NCI-H524 (cell line): ENCODE data around the gene RTN4IP1.
"Not testable (repeated sequence)": the region's sequence is repeated elsewhere in the genome, so short reads cannot be mapped to it uniquely, and the experiment has no call there.

Experiments used
- DNase-seq, 2 experiments: peaks; one replicate each; lab custom pipeline; 2025; lab: John Stamatoyannopoulos, UW

Gene RTN4IP1

GRCh38 chr6:106581468-106581867, 47.8 kb downstream of the RTN4IP1 start:
- no peak for DNase-seq

DNA sequence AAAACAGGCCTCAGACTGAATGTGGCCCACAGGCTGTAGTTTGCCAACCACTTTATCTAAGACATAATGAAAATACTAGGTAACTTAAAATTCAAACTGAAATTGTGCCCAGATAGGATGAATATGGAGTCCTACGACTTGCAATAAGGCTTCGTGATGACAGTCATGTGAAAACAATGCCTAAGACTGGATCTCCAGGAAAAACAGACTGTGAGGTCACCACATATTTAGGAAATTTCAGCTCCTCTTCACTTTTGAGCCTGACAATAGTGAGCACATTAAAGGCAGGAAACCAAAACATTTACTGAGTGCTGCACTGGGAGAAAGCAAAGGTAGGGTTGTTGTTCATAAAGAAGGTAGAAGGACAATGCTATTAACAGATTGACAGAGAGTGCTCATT, 50.0 kb downstream of the RTN4IP1 start:
- DNase-seq = no peak

- DNase-seq = no peak
Observed at GRCh38 chr6:106574741-106575458, 54.4 kb downstream of the RTN4IP1 start.

GRCh38 chr6:106572875-106573585, 56.3 kb downstream of the RTN4IP1 start:
- no peak for DNase-seq

GRCh38 chr6:106572436-106572835, 56.9 kb downstream of the RTN4IP1 start:
- DNase-seq = no peak

DNA sequence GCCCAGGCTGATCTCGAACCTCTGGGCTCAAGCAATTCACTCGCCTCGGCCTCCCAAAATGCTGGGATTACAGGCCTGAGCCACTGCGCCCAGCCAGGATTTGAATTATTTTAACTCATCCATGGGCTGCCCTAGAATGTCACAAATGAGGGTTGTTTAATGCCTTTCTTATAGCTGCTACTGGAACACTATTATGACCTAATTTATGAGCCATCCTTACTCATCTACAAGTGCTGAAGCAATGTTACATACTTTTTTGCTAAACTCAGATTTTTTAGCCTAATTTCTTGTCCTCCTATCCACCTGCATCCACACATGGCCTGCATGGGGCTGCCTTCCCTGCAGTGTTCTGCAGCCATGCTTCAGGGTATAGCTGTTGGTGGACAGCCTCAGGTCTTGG, 59.9 kb downstream of the RTN4IP1 start:
- no peak for DNase-seq

DNA sequence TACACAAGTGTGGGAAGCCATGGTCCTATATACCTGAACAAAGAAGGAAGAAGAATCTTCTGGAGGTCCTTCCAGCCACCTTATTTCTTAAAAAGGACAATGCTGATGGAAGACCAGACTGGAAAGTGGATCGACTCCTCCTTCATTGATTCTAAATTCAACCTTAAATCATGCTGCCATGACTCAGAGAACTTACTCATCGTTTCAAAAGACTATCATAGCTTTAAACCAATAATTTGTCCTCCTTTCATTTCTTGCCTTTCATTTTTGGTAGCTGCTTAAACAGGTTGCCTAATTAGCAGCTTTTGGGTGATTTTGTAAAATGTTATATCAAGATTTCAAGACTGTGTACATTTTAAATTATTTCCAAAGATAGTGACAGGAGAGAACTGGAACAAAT, 60.8 kb downstream of the RTN4IP1 start:
- DNase-seq = no peak

DNA sequence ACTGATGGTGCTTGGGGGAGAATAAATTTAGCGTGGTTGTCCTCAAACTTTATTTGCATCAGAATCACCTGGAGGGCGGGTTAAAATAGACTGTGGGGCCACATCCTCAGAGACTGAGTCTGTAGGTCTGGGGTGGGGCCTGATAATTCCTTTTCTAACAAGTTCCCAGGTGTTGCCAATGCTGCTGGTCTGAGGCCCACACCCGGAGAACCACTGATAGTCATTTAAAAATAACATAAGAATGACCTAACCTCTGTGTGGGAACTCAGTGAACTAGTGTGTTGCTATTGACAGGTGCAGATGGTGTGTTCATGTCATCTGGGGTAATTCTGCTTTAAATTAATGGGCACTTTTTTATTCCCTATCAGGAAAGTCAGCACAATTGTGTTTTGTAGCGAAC, 64.8 kb downstream of the RTN4IP1 start:
- DNase-seq = no peak

- no peak for DNase-seq
Observed at GRCh38 chr6:106563614-106564013, 65.7 kb downstream of the RTN4IP1 start.

DNA sequence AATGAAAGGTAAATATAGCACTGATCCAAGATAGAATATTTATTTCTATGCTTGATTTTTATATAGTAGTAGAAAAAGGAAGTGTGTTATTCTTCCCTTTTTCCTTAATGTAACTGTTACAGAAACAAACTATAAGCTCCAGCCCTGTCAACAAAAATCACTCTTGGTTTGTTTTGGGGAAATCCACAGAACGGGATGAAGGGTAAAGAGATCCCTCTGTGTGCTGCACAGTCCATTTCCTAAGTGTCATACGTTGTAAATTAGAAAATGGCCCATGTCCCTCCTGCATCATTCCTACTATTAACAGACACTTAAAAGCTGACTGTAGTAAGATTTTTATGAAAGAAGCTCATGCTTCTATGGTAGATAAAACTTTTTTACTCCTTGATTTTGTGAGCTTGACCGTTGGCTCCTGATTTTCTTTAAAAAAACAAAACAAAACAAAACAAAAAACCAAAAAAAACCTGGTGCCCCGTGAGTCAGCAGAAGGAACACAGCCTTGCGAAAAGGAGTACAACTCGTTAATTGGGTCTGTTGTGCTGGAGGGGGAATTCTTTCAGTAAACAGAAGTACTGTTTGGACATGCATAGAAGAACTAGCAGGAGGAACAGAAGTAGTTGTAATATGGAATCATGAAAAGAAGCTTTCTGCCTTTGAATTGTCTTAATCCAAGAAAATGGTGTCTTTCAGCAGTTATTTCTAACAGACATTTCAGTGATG, 67.5 kb downstream of the RTN4IP1 start:
- DNase-seq = no peak

GRCh38 chr6:106560996-106561685, 68.2 kb downstream of the RTN4IP1 start:
- no peak for DNase-seq

- not testable (repeated sequence) for DNase-seq
Observed at GRCh38 chr6:106559659-106560058, 69.6 kb downstream of the RTN4IP1 start.

GRCh38 chr6:106558364-106558763, 70.9 kb downstream of the RTN4IP1 start:
- DNase-seq = no peak

GRCh38 chr6:106557837-106558236, 71.5 kb downstream of the RTN4IP1 start:
- no peak for DNase-seq

DNA sequence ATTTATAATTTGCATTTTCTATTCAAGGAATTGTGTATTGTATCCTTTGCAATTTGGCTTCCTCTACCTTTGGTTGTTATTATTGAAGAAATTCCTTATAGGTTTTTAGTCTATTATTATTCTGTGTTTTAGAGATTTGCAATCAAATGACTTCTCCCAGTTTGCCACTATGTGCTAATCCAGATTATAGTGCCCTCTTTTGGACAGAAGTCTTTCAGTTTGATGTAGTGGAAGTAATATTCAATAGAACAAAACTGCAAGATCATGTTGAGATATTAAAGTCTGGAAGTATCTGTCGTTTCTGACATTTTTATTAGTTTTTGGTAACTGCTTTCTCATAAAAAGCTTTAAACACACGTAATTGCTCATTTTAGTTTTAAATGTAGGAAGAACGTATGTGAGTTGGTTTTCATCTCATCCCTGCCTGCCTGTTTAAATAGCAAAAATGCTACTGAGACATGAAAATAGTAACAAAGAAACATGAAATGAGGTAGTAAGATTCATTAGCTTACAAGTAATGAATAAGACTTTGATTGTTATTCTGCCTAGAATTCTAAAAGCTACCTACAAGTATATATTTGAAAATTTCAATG, 72.8 kb downstream of the RTN4IP1 start:
- DNase-seq = peak in 1 of 2 experiments; percentile 35

- DNase-seq = no peak
Observed at GRCh38 chr6:106555767-106556166, 73.5 kb downstream of the RTN4IP1 start.

GRCh38 chr6:106553440-106553839, 75.9 kb downstream of the RTN4IP1 start:
- no peak for DNase-seq

DNA sequence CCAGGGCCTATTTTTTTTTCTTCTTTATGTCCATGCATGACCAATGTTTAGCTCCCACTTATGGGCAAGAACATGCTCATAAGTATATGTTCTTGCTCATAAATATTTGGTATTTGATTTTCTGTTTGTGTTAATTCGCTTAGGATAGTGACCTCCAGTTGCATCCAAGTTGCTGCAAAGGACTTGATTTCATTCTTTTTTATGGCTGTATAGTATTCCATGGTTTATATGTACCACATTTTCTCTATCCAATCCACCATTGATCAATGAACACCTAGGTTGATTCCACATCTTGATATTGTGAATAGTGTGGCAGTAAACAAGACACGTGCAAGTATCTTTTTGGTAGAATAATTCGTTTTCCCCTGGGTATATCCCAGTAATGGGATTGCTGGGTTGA, 78.1 kb downstream of the RTN4IP1 start:
- no peak for DNase-seq

GRCh38 chr6:106549521-106549920, 79.8 kb downstream of the RTN4IP1 start:
- DNase-seq = peak in 1 of 2 experiments; percentile 55

GRCh38 chr6:106548926-106549455, 80.3 kb downstream of the RTN4IP1 start:
- DNase-seq = not testable (repeated sequence)

GRCh38 chr6:106547601-106548453, 81.5 kb downstream of the RTN4IP1 start:
- peak; percentile 68 to 71 for DNase-seq
